HepG2 (cell line): ENCODE results near the gene CD70. TPM values are rescaled to one million over a fixed set of nuclear protein-coding genes. Genes with fewer than 3 reads are reported as not detected.

Experiments
- ATAC-seq: fragments of 200-7000 bp; cut with Tn5 transposase; 3 replicates; pipeline ENCODE4 v1.9.1; 2020; ENCODE audit warnings: mild to moderate bottlenecking, moderate library complexity
- BruUV-seq: library from RNA; stranded (reverse); fragments of 400-500 nt; replicated peaks from 2 replicates; lab custom pipeline; 2021; lab: Mats Ljungman, UMichigan
- CTCF ChIA-PET: fragments of 300-600 bp; formaldehyde crosslinking; extraction: SDS; loops from one replicate; lab custom pipeline; 2021; ENCODE audit warnings: low total read pairs, inconsistent platforms, low intra/inter-chr PET ratio; lab: Yijun Ruan, JAX
- POLR2A ChIA-PET: fragments of 350-600 bp; sonication (Branson Sonifier 250); formaldehyde crosslinking; loops from one replicate; lab custom pipeline; 2020; ENCODE audit warnings: antibody characterized with exemption, inconsistent platforms; lab: Yijun Ruan, JAX
- DNase-seq: peaks from one replicate; pipeline ENCODE4 v3.0.0-alpha.2; 2015; ENCODE audit warnings: low spot score
- FAIRE-seq: peaks from 3 replicates; lab custom pipeline; 2011; peaks lifted over from hg19 to GRCh38; lab: Jason Lieb, UNC
- H2AFZ ChIP-seq: one replicate; pipeline ENCODE4 v1.6.1; 2011; ENCODE audit warnings: low read length, inconsistent platforms
- H3K27ac ChIP-seq: fragments of 300-600 bp; 3 replicates; pipeline ENCODE4 v1.8.0; 2011; ENCODE audit warnings: mixed run types, mild to moderate bottlenecking, mixed read lengths, low read length, inconsistent platforms; ENCODE audit not compliant: insufficient read depth; ENCODE audit errors: extremely low read length
- H3K27me3 ChIP-seq, 2 experiments: fragments of 200-600 bp in 1 of 2; 2 replicates in 1 of 2; 3 replicates in 1 of 2; pipeline versions ENCODE4 v1.6.0 to v1.8.0; 2011; ENCODE audit warnings: low read length in 2 of 2, mild to moderate bottlenecking in 2 of 2, moderate library complexity in 2 of 2, inconsistent platforms in 1 of 2; ENCODE audit not compliant: insufficient read depth in 2 of 2, control insufficient read depth in 1 of 2
- H3K36me3 ChIP-seq, 2 experiments: fragments of 200-600 bp in 1 of 2; replicated peaks in 1 of 2; 2 replicates in 1 of 2; 3 replicates in 1 of 2; pipeline versions ENCODE4 v1.5.1 to v1.8.0; 2011; ENCODE audit warnings: low read length in 2 of 2, inconsistent platforms in 1 of 2; ENCODE audit not compliant: insufficient read depth in 2 of 2, control insufficient read depth in 1 of 2
- H3K4me1 ChIP-seq: 2 replicates; pipeline ENCODE4 v1.5.1; 2012; ENCODE audit warnings: low read length, inconsistent platforms; ENCODE audit not compliant: insufficient read depth
- H3K4me2 ChIP-seq: 2 replicates; pipeline ENCODE4 v1.6.0; 2011; ENCODE audit warnings: low read depth, low read length, inconsistent platforms
- H3K4me3 ChIP-seq, 3 experiments: fragments of 200-600 bp in 1 of 3; sonication (generic), shearing (Covaris generic) in 1 of 3; replicated peaks in 1 of 3; 2 replicates each; pipeline ENCODE4 v1.5.1; 2011 to 2016; ENCODE audit warnings: low read length in 3 of 3, inconsistent platforms in 2 of 3, low read depth in 2 of 3, mild to moderate bottlenecking in 2 of 3, control low read depth in 1 of 3, mixed read lengths in 1 of 3; ENCODE audit not compliant: insufficient read depth in 1 of 3
- H3K79me2 ChIP-seq: one replicate; pipeline ENCODE4 v1.6.1; 2011; ENCODE audit warnings: low read length, inconsistent platforms; ENCODE audit not compliant: insufficient read depth
- H3K9ac ChIP-seq: 2 replicates; pipeline ENCODE4 v1.6.0; 2011; ENCODE audit warnings: mild to moderate bottlenecking, low read depth, low read length, inconsistent platforms; ENCODE audit not compliant: insufficient read depth
- H3K9me3 ChIP-seq: 2 replicates; pipeline ENCODE4 v1.5.1; 2012; ENCODE audit warnings: mild to moderate bottlenecking, low read length
- H4K20me1 ChIP-seq: 2 replicates; pipeline ENCODE4 v1.6.0; 2011; ENCODE audit warnings: inconsistent platforms, mild to moderate bottlenecking, low read length, moderate library complexity; ENCODE audit not compliant: insufficient read depth
- GABPA ChIP-seq, 2 experiments: IDR thresholded peaks; 2 replicates each; pipeline ENCODE4 v1.6.1; 2011 to 2016; ENCODE audit warnings: low read depth in 2 of 2, low read length in 1 of 2, missing biosample characterization in 1 of 2, missing genetic modification characterization in 1 of 2
- JUNB ChIP-seq: sonication (generic); formaldehyde crosslinking; IDR thresholded peaks from 2 replicates; pipeline ENCODE4 v1.8.0; 2022; ENCODE audit warnings: missing genetic modification reagents, mild to moderate bottlenecking, borderline replicate concordance
- MED1 ChIP-seq: sonication (generic); formaldehyde crosslinking; IDR thresholded peaks from 2 replicates; pipeline ENCODE4 v1.4.0; 2020; ENCODE audit warnings: missing genetic modification reagents
- REL ChIP-seq: sonication (generic); formaldehyde crosslinking; conservative IDR thresholded peaks from 2 replicates; pipeline ENCODE4 v1.8.0; 2022; ENCODE audit warnings: mild to moderate bottlenecking, missing genetic modification reagents, moderate library complexity
- SETDB1 ChIP-seq: sonication (generic); formaldehyde crosslinking; IDR thresholded peaks from 2 replicates; pipeline ENCODE4 v1.5.1; 2020; ENCODE audit warnings: missing genetic modification reagents, mild to moderate bottlenecking, borderline replicate concordance
- ZBTB25 ChIP-seq: IDR thresholded peaks from 2 replicates; pipeline ENCODE4 v1.6.1; 2018; ENCODE audit warnings: missing genetic modification reagents
- ZNF160 ChIP-seq: sonication (generic); formaldehyde crosslinking; IDR thresholded peaks from 2 replicates; pipeline ENCODE4 v1.8.0; 2022; ENCODE audit warnings: mild to moderate bottlenecking, inconsistent platforms, missing genetic modification reagents
- ZNF567 ChIP-seq: sonication (generic); formaldehyde crosslinking; IDR thresholded peaks from 2 replicates; pipeline ENCODE4 v1.8.1; 2023; ENCODE audit warnings: mild to moderate bottlenecking, missing genetic modification reagents, borderline replicate concordance
- WGBS: methylation state at CpG from one replicate; pipeline ENCODE4 v1.1.6; 2017; ENCODE audit warnings: low lambda C conversion rate; 5-methylcytosine and 5-hydroxymethylcytosine counted together
- in situ Hi-C: cut with HindIII; loops from 2 replicates; pipeline ENCODE4 v1.10.0; 2017; ENCODE audit warnings: low pct_unique_long_range_greater_than_20kb; ENCODE audit not compliant: extremely low pct_ligation_motif_present
- intact Hi-C: fragments of 100-400 bp; cut with micrococcal nuclease; formaldehyde crosslinking; loops from one replicate; pipeline ENCODE4 v1.10.0; 2022; ENCODE audit not compliant: unreplicated experiment
- polyA plus RNA-seq, 8 experiments: library from polyadenylated mRNA; depleted of rRNA in 3 of 8; stranded (reverse) in 7 of 8; unstranded in 1 of 8; fragments of >200 nt; fragmentation: Illumina TruSeq in 4 of 8; extraction: Trizol in 4 of 8; gene quantifications; 2 replicates each; pipeline versions ENCODE4 v1.2.1 to v1.2.3, GENCODE V29; 2011 to 2016; ENCODE audit warnings: low read depth in 4 of 8, missing spikeins in 1 of 8, mixed read lengths in 1 of 8; ENCODE audit not compliant: insufficient read depth in 1 of 8
- total RNA-seq, 5 experiments: library from RNA; depleted of rRNA; stranded (reverse); fragments of >200 nt; fragmentation: Illumina TruSeq; extraction: Trizol; gene quantifications; 2 replicates each; pipeline ENCODE4 v1.2.3, GENCODE V29; 2016; ENCODE audit warnings: low read depth in 1 of 5
- TF ChIP-seq, protein P1 (sequence below): sonication (generic); formaldehyde crosslinking; IDR thresholded peaks from 2 replicates; pipeline ENCODE4 v1.4.0; 2020; ENCODE audit warnings: low read depth, mild to moderate bottlenecking, missing genetic modification reagents

CD70 gene
- total and polyA plus RNA-seq, 2 of the 13 experiments (the other 11 are each of a cell fraction or from before 2014, with no cell fraction given): 0.13 TPM; not detected in 1

DNA sequence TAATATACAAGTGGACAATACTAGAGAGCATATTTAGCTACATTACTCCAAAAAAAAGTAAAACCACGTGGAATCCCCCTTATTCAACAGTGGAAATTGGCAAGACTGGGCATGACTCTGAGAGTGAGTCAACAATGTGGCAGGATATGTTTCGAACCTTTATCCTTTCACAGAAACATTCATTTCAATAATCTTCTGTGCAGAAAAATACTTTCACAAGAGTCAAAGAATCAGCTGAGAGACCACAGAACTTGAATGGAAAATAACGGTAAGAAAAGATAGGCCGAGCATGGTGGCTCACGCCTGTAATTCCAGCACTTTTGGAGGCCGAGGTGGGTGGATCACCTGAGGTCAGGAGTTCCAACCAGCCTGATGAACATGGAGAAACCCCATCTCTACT lies 25.1 kb upstream of the CD70 start (continued):
- TF ChIP-seq, protein P1, sequence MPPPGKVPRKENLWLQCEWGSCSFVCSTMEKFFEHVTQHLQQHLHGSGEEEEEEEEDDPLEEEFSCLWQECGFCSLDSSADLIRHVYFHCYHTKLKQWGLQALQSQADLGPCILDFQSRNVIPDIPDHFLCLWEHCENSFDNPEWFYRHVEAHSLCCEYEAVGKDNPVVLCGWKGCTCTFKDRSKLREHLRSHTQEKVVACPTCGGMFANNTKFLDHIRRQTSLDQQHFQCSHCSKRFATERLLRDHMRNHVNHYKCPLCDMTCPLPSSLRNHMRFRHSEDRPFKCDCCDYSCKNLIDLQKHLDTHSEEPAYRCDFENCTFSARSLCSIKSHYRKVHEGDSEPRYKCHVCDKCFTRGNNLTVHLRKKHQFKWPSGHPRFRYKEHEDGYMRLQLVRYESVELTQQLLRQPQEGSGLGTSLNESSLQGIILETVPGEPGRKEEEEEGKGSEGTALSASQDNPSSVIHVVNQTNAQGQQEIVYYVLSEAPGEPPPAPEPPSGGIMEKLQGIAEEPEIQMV (CRISPR knock-in tag): no peak
- TF ChIP-seq ZNF160 (CRISPR knock-in tag): no peak
- TF ChIP-seq REL (CRISPR knock-in tag): no peak
- TF ChIP-seq, all 625 proteins: peak for 0

GRCh38 chr19:6613711-6614110 lies 22.8 kb upstream of the CD70 start:
- Histone ChIP-seq H3K27me3 (peaks cover 0 to 6% of the 10 kb centered on the region in 2 experiments; a peak in 2 of 5 replicates), H3K4me2 (no peak overlapping the region), H2AFZ (no peak overlapping the region), H3K4me1 (no peaks in the 10 kb centered on the region), H3K27ac (no peak overlapping the region), H3K79me2 (no peaks in the 10 kb centered on the region), H3K4me3 (no peak overlapping the region), H3K9ac (no peak overlapping the region), H3K36me3 (no peaks in the 10 kb centered on the region), H4K20me1 (no peaks in the 10 kb centered on the region), H3K9me3 (no peaks in the 10 kb centered on the region)
- TF ChIP-seq SETDB1 (CRISPR knock-in tag) (no peak), ZNF567 (CRISPR knock-in tag) (no peak), MED1 (no peak), GABPA (IDR thresholded peaks at IDR 0.05; ENCODE audit: low read depth, low read length) (no peak), GABPA (CRISPR knock-in tag; IDR thresholded peaks at IDR 0.05; ENCODE audit: low read depth) (no peak), JUNB (no peak), ZBTB25 (CRISPR knock-in tag) (no peak)
- ATAC-seq (no peak), DNase-seq (no peak), FAIRE-seq (no peak)
- in situ Hi-C loops: no loop called here
- WGBS: 21% methylated on average over 6 of the region's 6 CpGs
- CTCF ChIA-PET: no interaction called here
- intact Hi-C loops: no loop called here
- no TSS peak for BruUV-seq
- POLR2A ChIA-PET: interaction anchor here (0.6 kb wide), 1 partner anchor 140 kb away, joined by 3 read pairs; no protein-coding TSS in a partner anchor
